IMR-90 (cell line): ENCODE results near the gene FRY. TPM values are rescaled to one million over a fixed set of nuclear protein-coding genes. Genes with fewer than 3 reads are reported as not detected.

Experiments used
- ATAC-seq: fragments of 200-7000 bp; cut with Tn5 transposase; 2 replicates; pipeline ENCODE4 v1.9.1; 2020; ENCODE audit warnings: low read depth, mild to moderate bottlenecking, moderate library complexity
- BruUV-seq: library from RNA; stranded (reverse); fragments of 400-500 nt; replicated peaks from 2 replicates; lab custom pipeline; 2021; lab: Mats Ljungman, UMichigan
- CTCF ChIA-PET: fragments of 300-600 bp; formaldehyde crosslinking; extraction: SDS; loops from one replicate; lab custom pipeline; 2021; ENCODE audit warnings: antibody characterized with exemption; lab: Yijun Ruan, JAX
- POLR2A ChIA-PET: fragments of 300-600 bp; sonication (Branson Sonifier 250); formaldehyde crosslinking; loops from one replicate; lab custom pipeline; 2022; ENCODE audit warnings: antibody characterized with exemption; ENCODE audit not compliant: unreplicated experiment; lab: Charles Lee
- DNase-seq: peaks from one replicate; pipeline ENCODE4 v3.0.0; 2013
- H2AFZ ChIP-seq: replicated peaks from 2 replicates; pipeline ENCODE3; 2013; ENCODE audit warnings: low read length, mild to moderate bottlenecking; ENCODE audit not compliant: poor library complexity
- H2AK5ac ChIP-seq: 2 replicates; pipeline ENCODE4 v1.6.1; 2013; ENCODE audit warnings: low read depth, low read length, inconsistent platforms
- H2AK9ac ChIP-seq: replicated peaks from 2 replicates; pipeline ENCODE3; 2013; ENCODE audit warnings: mild to moderate bottlenecking, low read depth, low read length, moderate library complexity; ENCODE audit not compliant: poor library complexity
- H2BK120ac ChIP-seq: 2 replicates; pipeline ENCODE4 v1.6.1; 2013; ENCODE audit warnings: low read depth, low read length, inconsistent platforms
- H2BK15ac ChIP-seq: 3 replicates; pipeline ENCODE4 v1.6.1; 2013; ENCODE audit warnings: low read depth, low read length, inconsistent platforms
- H2BK20ac ChIP-seq: 2 replicates; pipeline ENCODE4 v1.6.1; 2013; ENCODE audit warnings: low read depth, mild to moderate bottlenecking, inconsistent platforms, low read length, moderate library complexity
- H2BK5ac ChIP-seq: 2 replicates; pipeline ENCODE4 v1.6.1; 2013; ENCODE audit warnings: mild to moderate bottlenecking, low read depth, low read length, inconsistent platforms; ENCODE audit not compliant: poor library complexity, severe bottlenecking
- H3K14ac ChIP-seq: replicated peaks from 2 replicates; pipeline ENCODE4 v1.6.1; 2013; ENCODE audit warnings: low read depth, low read length, inconsistent platforms
- H3K18ac ChIP-seq: 2 replicates; pipeline ENCODE4 v1.6.1; 2013; ENCODE audit warnings: low read depth, low read length, control low read depth
- H3K23ac ChIP-seq: 2 replicates; pipeline ENCODE4 v1.6.1; 2013; ENCODE audit warnings: low read depth, low read length, inconsistent platforms
- H3K27ac ChIP-seq: 2 replicates; pipeline ENCODE4 v1.5.1; 2013; ENCODE audit warnings: mild to moderate bottlenecking, control low read depth, low read length; ENCODE audit not compliant: insufficient read depth
- H3K27me3 ChIP-seq: 2 replicates; pipeline ENCODE4 v1.6.1; 2013; ENCODE audit warnings: low read length; ENCODE audit not compliant: control insufficient read depth, insufficient read depth
- H3K36me3 ChIP-seq: 2 replicates; pipeline ENCODE4 v1.6.1; 2013; ENCODE audit warnings: low read length, mixed read lengths; ENCODE audit not compliant: control insufficient read depth, insufficient read depth
- H3K4ac ChIP-seq: 2 replicates; pipeline ENCODE4 v1.6.1; 2013; ENCODE audit warnings: low read depth, low read length, inconsistent platforms
- H3K4me1 ChIP-seq: 2 replicates; pipeline ENCODE4 v1.6.1; 2013; ENCODE audit warnings: low read length, mixed read lengths; ENCODE audit not compliant: control insufficient read depth, insufficient read depth
- H3K4me2 ChIP-seq: 2 replicates; pipeline ENCODE4 v1.6.1; 2013; ENCODE audit warnings: low read depth, mild to moderate bottlenecking, control low read depth, low read length, moderate library complexity
- H3K4me3 ChIP-seq: 2 replicates; pipeline ENCODE4 v1.5.1; 2013; ENCODE audit warnings: low read depth, mild to moderate bottlenecking, control low read depth, low read length, moderate library complexity; ENCODE audit not compliant: insufficient read depth
- H3K56ac ChIP-seq: 2 replicates; pipeline ENCODE4 v1.6.1; 2013; ENCODE audit warnings: low read length, inconsistent platforms; ENCODE audit not compliant: insufficient read depth; ENCODE audit errors: extremely low read depth
- H3K79me1 ChIP-seq, 2 experiments: 2 replicates each; pipeline ENCODE4 v1.6.1; 2013; ENCODE audit warnings: low read length in 2 of 2, inconsistent platforms in 1 of 2, low read depth in 1 of 2
- H3K9ac ChIP-seq: 2 replicates; pipeline ENCODE4 v1.6.1; 2013; ENCODE audit warnings: low read depth, low read length, control low read depth
- H3K9me1 ChIP-seq: 2 replicates; pipeline ENCODE4 v1.6.1; 2013; ENCODE audit warnings: low read length, inconsistent platforms; ENCODE audit not compliant: insufficient read depth
- H3K9me3 ChIP-seq: 2 replicates; pipeline ENCODE4 v1.6.1; 2013; ENCODE audit warnings: low read length; ENCODE audit not compliant: control insufficient read depth, insufficient read depth
- H4K20me1 ChIP-seq: 2 replicates; pipeline ENCODE4 v1.6.1; 2013; ENCODE audit warnings: low read length, inconsistent platforms; ENCODE audit not compliant: insufficient read depth
- H4K5ac ChIP-seq: 2 replicates; pipeline ENCODE4 v1.6.1; 2013; ENCODE audit warnings: mild to moderate bottlenecking, low read depth, low read length, control low read depth
- H4K8ac ChIP-seq, 2 experiments: 2 replicates each; pipeline ENCODE4 v1.6.1; 2013; ENCODE audit warnings: low read depth in 2 of 2, low read length in 2 of 2, control low read depth in 1 of 2, inconsistent platforms in 1 of 2
- H4K91ac ChIP-seq: 2 replicates; pipeline ENCODE4 v1.6.1; 2013; ENCODE audit warnings: low read depth, low read length, inconsistent platforms; ENCODE audit not compliant: insufficient read depth
- CEBPB ChIP-seq: IDR thresholded peaks from 2 replicates; pipeline ENCODE4 v1.6.1; 2012; ENCODE audit warnings: low read depth, low read length, improper control_type of control experiment
- CHD1 ChIP-seq: IDR thresholded peaks from 2 replicates; pipeline ENCODE4 v1.6.1; 2012; ENCODE audit warnings: low read depth, low read length, improper control_type of control experiment
- FOS ChIP-seq: fragments of 150-350 bp; IDR thresholded peaks from 2 replicates; pipeline ENCODE4 v1.6.1; 2016; ENCODE audit warnings: low read depth, low read length
- MAZ ChIP-seq: IDR thresholded peaks from 2 replicates; pipeline ENCODE4 v1.6.1; 2012; ENCODE audit warnings: low read depth, mild to moderate bottlenecking, low read length, improper control_type of control experiment, moderate library complexity, borderline replicate concordance
- POLR2A ChIP-seq: IDR thresholded peaks from 2 replicates; pipeline ENCODE4 v1.6.1; 2012; ENCODE audit warnings: mild to moderate bottlenecking, low read depth, low read length
- RFX5 ChIP-seq: IDR thresholded peaks from 2 replicates; pipeline ENCODE4 v1.8.0; 2012; ENCODE audit warnings: low read depth, mild to moderate bottlenecking, low read length, moderate library complexity
- WGBS, 2 experiments: methylation state at CpG; one replicate each; pipeline versions ENCODE4 v1.1.5 to v1.1.7; 2013; ENCODE audit warnings: missing lambda C conversion rate in 2 of 2; ENCODE audit not compliant: insufficient read length in 1 of 2; ENCODE audit errors: extremely low coverage in 2 of 2; 5-methylcytosine and 5-hydroxymethylcytosine counted together
- dilution Hi-C: fragments of 300-500 bp; cut with HindIII; formaldehyde crosslinking; loops from one replicate; pipeline ENCODE4 v1.14.3; 2018; ENCODE audit warnings: low sequenced_read_pairs; ENCODE audit not compliant: unreplicated experiment
- in situ Hi-C: fragments of 300-500 bp; cut with MboI; formaldehyde crosslinking; loops from 3 replicates; pipeline ENCODE4 v1.14.3; 2019; ENCODE audit warnings: low sequenced_read_pairs, inconsistent platforms, mixed read lengths
- intact Hi-C: fragments of 100-400 bp; cut with micrococcal nuclease; formaldehyde crosslinking; loops from 2 replicates; pipeline ENCODE4 v1.10.0; 2022
- polyA plus RNA-seq, 3 experiments: library from polyadenylated mRNA; depleted of rRNA; stranded (reverse); fragments of >200 nt; gene quantifications; 2 replicates each; pipeline ENCODE4 v1.2.3, GENCODE V29; 2012; ENCODE audit warnings: low replicate concordance in 1 of 3
- total RNA-seq: library from RNA; depleted of rRNA; stranded (reverse); fragments of >200 nt; gene quantifications from 2 replicates; pipeline ENCODE4 v1.2.3, GENCODE V29; 2012
- TF ChIP-seq, protein P1 (sequence below): fragments of 150-350 bp; IDR thresholded peaks from 2 replicates; pipeline ENCODE4 v1.6.1; 2017; ENCODE audit warnings: mild to moderate bottlenecking, antibody characterized with exemption, low read length, low read depth
- TF ChIP-seq, protein P2 (sequence below): conservative IDR thresholded peaks from 2 replicates; pipeline ENCODE4 v1.5.1; 2012; ENCODE audit warnings: mild to moderate bottlenecking, low read depth, low read length, improper control_type of control experiment

The FRY gene
- total and polyA plus RNA-seq, 2 of the 4 experiments (the other 2 are of a cell fraction) = 3.0 to 4.8 TPM

DNA sequence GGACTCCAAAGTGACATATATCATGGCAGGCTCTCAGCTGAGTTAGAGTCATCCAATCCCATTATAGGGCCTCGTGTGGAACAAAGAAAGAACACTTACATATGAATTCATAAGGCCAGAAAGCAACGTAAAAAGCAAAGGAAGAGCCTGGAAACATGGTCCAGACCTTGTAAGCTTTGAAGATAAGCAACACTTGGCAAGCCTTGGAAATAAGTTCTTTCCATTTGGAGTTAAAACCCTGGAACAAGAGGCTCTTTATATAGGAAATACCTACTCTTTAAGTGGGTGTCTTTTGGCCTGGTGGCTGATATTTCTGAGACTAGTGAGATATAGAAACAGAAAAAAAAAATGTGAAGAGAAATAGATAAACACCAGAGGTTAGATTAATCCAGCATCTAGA is 234.2 kb downstream of the FRY start:
- Histone ChIP-seq H3K27me3 (no peaks in the 10 kb centered on the region), H3K4me3 (no peak overlapping the region), H3K56ac (no peak overlapping the region), H3K14ac (no peak overlapping the region), H4K8ac (no peak overlapping the region), H3K4me2 (no peak overlapping the region), H3K9me1 (peaks cover 17% of the 10 kb centered on the region), H3K27ac (no peak overlapping the region), H3K23ac (no peak overlapping the region), H4K91ac (no peak overlapping the region), H2AFZ (no peak overlapping the region), H2BK20ac (no peak overlapping the region), H2BK5ac (no peak overlapping the region), H2BK15ac (no peak overlapping the region), H3K18ac (no peak overlapping the region), H2AK5ac (no peak overlapping the region), H3K79me1 (no peaks in the 10 kb centered on the region), H2BK120ac (no peak overlapping the region), H2AK9ac (no peak overlapping the region), H4K5ac (no peak overlapping the region), H3K4me1 (peaks cover 10% of the 10 kb centered on the region), H3K9ac (no peak overlapping the region), H3K4ac (no peak overlapping the region), H4K20me1 (no peaks in the 10 kb centered on the region), H3K36me3 (peaks cover 9% of the 10 kb centered on the region; the same call in 1 of the 2 replicates), H3K9me3 (no peaks in the 10 kb centered on the region)
- in situ Hi-C loops = no loop called here
- CTCF ChIA-PET = no interaction called here
- TF ChIP-seq CEBPB = no peak
- TF ChIP-seq RFX5 = no peak
- TF ChIP-seq, protein P1, sequence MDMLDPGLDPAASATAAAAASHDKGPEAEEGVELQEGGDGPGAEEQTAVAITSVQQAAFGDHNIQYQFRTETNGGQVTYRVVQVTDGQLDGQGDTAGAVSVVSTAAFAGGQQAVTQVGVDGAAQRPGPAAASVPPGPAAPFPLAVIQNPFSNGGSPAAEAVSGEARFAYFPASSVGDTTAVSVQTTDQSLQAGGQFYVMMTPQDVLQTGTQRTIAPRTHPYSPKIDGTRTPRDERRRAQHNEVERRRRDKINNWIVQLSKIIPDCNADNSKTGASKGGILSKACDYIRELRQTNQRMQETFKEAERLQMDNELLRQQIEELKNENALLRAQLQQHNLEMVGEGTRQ = no peak
- TF ChIP-seq, protein P2, sequence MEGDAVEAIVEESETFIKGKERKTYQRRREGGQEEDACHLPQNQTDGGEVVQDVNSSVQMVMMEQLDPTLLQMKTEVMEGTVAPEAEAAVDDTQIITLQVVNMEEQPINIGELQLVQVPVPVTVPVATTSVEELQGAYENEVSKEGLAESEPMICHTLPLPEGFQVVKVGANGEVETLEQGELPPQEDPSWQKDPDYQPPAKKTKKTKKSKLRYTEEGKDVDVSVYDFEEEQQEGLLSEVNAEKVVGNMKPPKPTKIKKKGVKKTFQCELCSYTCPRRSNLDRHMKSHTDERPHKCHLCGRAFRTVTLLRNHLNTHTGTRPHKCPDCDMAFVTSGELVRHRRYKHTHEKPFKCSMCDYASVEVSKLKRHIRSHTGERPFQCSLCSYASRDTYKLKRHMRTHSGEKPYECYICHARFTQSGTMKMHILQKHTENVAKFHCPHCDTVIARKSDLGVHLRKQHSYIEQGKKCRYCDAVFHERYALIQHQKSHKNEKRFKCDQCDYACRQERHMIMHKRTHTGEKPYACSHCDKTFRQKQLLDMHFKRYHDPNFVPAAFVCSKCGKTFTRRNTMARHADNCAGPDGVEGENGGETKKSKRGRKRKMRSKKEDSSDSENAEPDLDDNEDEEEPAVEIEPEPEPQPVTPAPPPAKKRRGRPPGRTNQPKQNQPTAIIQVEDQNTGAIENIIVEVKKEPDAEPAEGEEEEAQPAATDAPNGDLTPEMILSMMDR = no peak
- no peak for TF ChIP-seq MAZ
- no peak for TF ChIP-seq FOS
- no peak for TF ChIP-seq CHD1
- no peak for TF ChIP-seq POLR2A
- dilution Hi-C loops = no loop called here
- ATAC-seq = no peak
- intact Hi-C loops = no loop called here
- POLR2A ChIA-PET = no interaction called here
- no TSS peak for BruUV-seq
- DNase-seq = no peak
- WGBS, 2 experiments = no CpG with 5 or more reads among the region's 2 CpGs
